MM.1S (cell line): ENCODE data around the gene TEX101.

ENCODE experiments used
- DNase-seq: peaks from one replicate; pipeline ENCODE4 v3.0.0-alpha.2; 2015
- H2AFZ ChIP-seq: fragments of 300-600 bp; sonication (generic); 2 replicates; pipeline ENCODE4 v1.6.0; 2016; ENCODE audit warnings: antibody characterized with exemption, low read length
- H3F3A ChIP-seq: fragments of 300-600 bp; sonication (generic); 2 replicates; pipeline ENCODE4 v1.6.1; 2016; ENCODE audit warnings: mild to moderate bottlenecking, antibody characterized with exemption, low read length, moderate library complexity, mixed read lengths; ENCODE audit not compliant: insufficient read depth
- H3K27ac ChIP-seq: fragments of 300-600 bp; sonication (generic); 2 replicates; pipeline ENCODE4 v1.5.1; 2016; ENCODE audit warnings: mild to moderate bottlenecking, low read length
- H3K27me3 ChIP-seq: fragments of 300-600 bp; sonication (generic); replicated peaks from 2 replicates; pipeline ENCODE4 v1.6.0; 2016; ENCODE audit warnings: low read length; ENCODE audit not compliant: insufficient read depth
- H3K36me3 ChIP-seq: fragments of 300-600 bp; sonication (generic); replicated peaks from 2 replicates; pipeline ENCODE4 v1.6.1; 2016; ENCODE audit warnings: mild to moderate bottlenecking, low read length, mixed read lengths; ENCODE audit not compliant: insufficient read depth
- H3K4me1 ChIP-seq: fragments of 300-600 bp; sonication (generic); 2 replicates; pipeline ENCODE4 v1.6.1; 2016; ENCODE audit warnings: low read length, mixed read lengths
- H3K4me2 ChIP-seq: fragments of 300-600 bp; sonication (generic); 2 replicates; pipeline ENCODE4 v1.6.0; 2016; ENCODE audit warnings: low read depth, low read length
- H3K4me3 ChIP-seq: fragments of 300-600 bp; sonication (generic); 2 replicates; pipeline ENCODE4 v1.5.1; 2016; ENCODE audit warnings: low read length, mixed read lengths
- H3K79me2 ChIP-seq: fragments of 300-600 bp; sonication (generic); 2 replicates; pipeline ENCODE4 v1.6.1; 2016; ENCODE audit warnings: mixed run types, low read length, mixed read lengths
- H3K9ac ChIP-seq: fragments of 300-600 bp; sonication (generic); 2 replicates; pipeline ENCODE4 v1.6.1; 2016; ENCODE audit warnings: low read length, mixed read lengths
- H3K9me2 ChIP-seq: fragments of 300-600 bp; sonication (generic); replicated peaks from 2 replicates; pipeline ENCODE4 v1.6.1; 2016; ENCODE audit warnings: mild to moderate bottlenecking, low read length, mixed read lengths; ENCODE audit not compliant: insufficient read depth
- H3K9me3 ChIP-seq: fragments of 300-600 bp; sonication (generic); replicated peaks from 2 replicates; pipeline ENCODE4 v1.6.1; 2016; ENCODE audit warnings: mild to moderate bottlenecking, low read length, mixed read lengths; ENCODE audit not compliant: insufficient read depth
- H4K20me1 ChIP-seq: fragments of 300-600 bp; sonication (generic); 2 replicates; pipeline ENCODE4 v1.6.1; 2016; ENCODE audit warnings: mild to moderate bottlenecking, low read length, moderate library complexity, mixed read lengths; ENCODE audit not compliant: insufficient read depth
- CTCF ChIP-seq: fragments of 300-600 bp; sonication (generic); IDR thresholded peaks from 2 replicates; pipeline ENCODE4 v1.5.1; 2016; ENCODE audit warnings: antibody characterized with exemption, low read length, mixed read lengths
- EZH2 ChIP-seq: fragments of 300-600 bp; sonication (generic); optimal IDR thresholded peaks from 2 replicates; pipeline ENCODE3; 2017; ENCODE audit warnings: low read depth, mild to moderate bottlenecking, antibody characterized with exemption, low read length, mixed read lengths
- EZH2phosphoT487 ChIP-seq: fragments of 300-600 bp; sonication (generic); IDR thresholded peaks from 2 replicates; pipeline ENCODE4 v1.6.1; 2018; ENCODE audit warnings: antibody characterized with exemption, low read length

TEX101 gene

GRCh38 chr19:43466793-43467192, 52.1 kb downstream of the TEX101 start:
- TF ChIP-seq EZH2 (no peak), CTCF (no peak), EZH2phosphoT487 (no peak)
- Histone ChIP-seq H4K20me1 (no peaks in the 10 kb centered on the region), H3K4me2 (no peak overlapping the region), H3K27ac (no peak overlapping the region), H3K4me1 (peaks cover 8% of the 10 kb centered on the region; the same call in 1 of the 2 replicates), H3K36me3 (no peaks in the 10 kb centered on the region), H3K9me3 (no peaks in the 10 kb centered on the region), H3F3A (no peaks in the 10 kb centered on the region), H3K9me2 (no peaks in the 10 kb centered on the region), H3K4me3 (no peak overlapping the region), H3K9ac (no peak overlapping the region), H3K79me2 (no peaks in the 10 kb centered on the region), H3K27me3 (peaks cover 9% of the 10 kb centered on the region), H2AFZ (no peak overlapping the region)
- DNase-seq = no peak

- Histone ChIP-seq H3K4me1 (peaks cover 8% of the 10 kb centered on the region; the same call in 1 of the 2 replicates), H3K79me2 (no peaks in the 10 kb centered on the region), H3K9ac (no peak overlapping the region), H3K4me2 (no peak overlapping the region), H4K20me1 (no peaks in the 10 kb centered on the region), H3K27ac (no peak overlapping the region), H3K9me3 (no peaks in the 10 kb centered on the region), H2AFZ (no peak overlapping the region), H3K27me3 (peaks cover 4% of the 10 kb centered on the region), H3K4me3 (no peak overlapping the region), H3K36me3 (no peaks in the 10 kb centered on the region), H3K9me2 (no peaks in the 10 kb centered on the region), H3F3A (no peaks in the 10 kb centered on the region)
- DNase-seq = no peak
- TF ChIP-seq EZH2 (no peak), CTCF (no peak), EZH2phosphoT487 (no peak)
These were observed 52.6 kb downstream of the TEX101 start for GRCh38 chr19:43467276-43467675.

GRCh38 chr19:43467730-43468129, 53.0 kb downstream of the TEX101 start:
- Histone ChIP-seq H3K27ac (no peak overlapping the region), H3K4me3 (no peak overlapping the region), H3K36me3 (no peaks in the 10 kb centered on the region), H3K79me2 (no peaks in the 10 kb centered on the region), H4K20me1 (no peaks in the 10 kb centered on the region), H3K4me1 (peaks cover 8% of the 10 kb centered on the region; the same call in 1 of the 2 replicates), H2AFZ (no peak overlapping the region), H3K9ac (no peak overlapping the region), H3K9me3 (no peaks in the 10 kb centered on the region), H3K9me2 (no peaks in the 10 kb centered on the region), H3F3A (no peaks in the 10 kb centered on the region), H3K4me2 (no peak overlapping the region), H3K27me3 (no peaks in the 10 kb centered on the region)
- DNase-seq = no peak
- no peak for TF ChIP-seq EZH2phosphoT487
- no peak for TF ChIP-seq EZH2
- no peak for TF ChIP-seq CTCF
